Suprapubic skin (tissue), 4 donors: ENCODE results near the gene CAMK2D.

Experiments used
- EP300 ChIP-seq: sonication (generic); formaldehyde crosslinking; IDR thresholded peaks from one replicate; pipeline ENCODE4 v1.6.1; 2017; ENCODE audit warnings: antibody characterized with exemption
- POLR2A ChIP-seq, 2 donors: fragments of 450-650 bp; IDR thresholded peaks; one replicate each; pipeline ENCODE4 v1.6.1; 2017; ENCODE audit warnings: antibody characterized with exemption in 2 of 2, mild to moderate bottlenecking in 2 of 2, moderate library complexity in 2 of 2
- POLR2AphosphoS5 ChIP-seq, 3 donors: sonication (generic); formaldehyde crosslinking; IDR thresholded peaks; one replicate each; pipeline ENCODE4 v1.6.1; 2017; ENCODE audit warnings: antibody characterized with exemption in 3 of 3
- TF ChIP-seq, protein P1 (sequence below), 2 donors: fragments of 200-600 bp in 1 of 2; fragments of 450-650 bp in 1 of 2; sonication (generic) in 1 of 2; IDR thresholded peaks; one replicate each; pipeline ENCODE4 v1.5.1; 2016 to 2019; ENCODE audit warnings: antibody characterized with exemption in 2 of 2, mild to moderate bottlenecking in 1 of 2, moderate library complexity in 1 of 2

- TF ChIP-seq POLR2AphosphoS5 (IDR thresholded peaks at IDR 0.05) (no peak), EP300 (no peak), POLR2A (IDR thresholded peaks at IDR 0.05) (no peak)
- TF ChIP-seq, protein P1, sequence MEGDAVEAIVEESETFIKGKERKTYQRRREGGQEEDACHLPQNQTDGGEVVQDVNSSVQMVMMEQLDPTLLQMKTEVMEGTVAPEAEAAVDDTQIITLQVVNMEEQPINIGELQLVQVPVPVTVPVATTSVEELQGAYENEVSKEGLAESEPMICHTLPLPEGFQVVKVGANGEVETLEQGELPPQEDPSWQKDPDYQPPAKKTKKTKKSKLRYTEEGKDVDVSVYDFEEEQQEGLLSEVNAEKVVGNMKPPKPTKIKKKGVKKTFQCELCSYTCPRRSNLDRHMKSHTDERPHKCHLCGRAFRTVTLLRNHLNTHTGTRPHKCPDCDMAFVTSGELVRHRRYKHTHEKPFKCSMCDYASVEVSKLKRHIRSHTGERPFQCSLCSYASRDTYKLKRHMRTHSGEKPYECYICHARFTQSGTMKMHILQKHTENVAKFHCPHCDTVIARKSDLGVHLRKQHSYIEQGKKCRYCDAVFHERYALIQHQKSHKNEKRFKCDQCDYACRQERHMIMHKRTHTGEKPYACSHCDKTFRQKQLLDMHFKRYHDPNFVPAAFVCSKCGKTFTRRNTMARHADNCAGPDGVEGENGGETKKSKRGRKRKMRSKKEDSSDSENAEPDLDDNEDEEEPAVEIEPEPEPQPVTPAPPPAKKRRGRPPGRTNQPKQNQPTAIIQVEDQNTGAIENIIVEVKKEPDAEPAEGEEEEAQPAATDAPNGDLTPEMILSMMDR (IDR thresholded peaks at IDR 0.05) = no peak
Measured at GRCh38 chr4:113462286-113462685, 299.3 kb downstream of the CAMK2D start.
